B cell (primary cell): Measurements from ENCODE around the gene FRMD4A. TPM values are rescaled to one million over a fixed set of nuclear protein-coding genes. Genes with fewer than 3 reads are reported as not detected.

Experiments used
- ATAC-seq: fragments of 200-7000 bp; cut with Tn5 transposase; one replicate; pipeline ENCODE4 v1.10.0; 2021; ENCODE audit warnings: low read depth, mild to moderate bottlenecking, moderate number of reproducible peaks, moderate library complexity
- CTCF ChIA-PET: fragments of 350-600 bp; sonication (Branson Sonifier 250); formaldehyde crosslinking; loops from one replicate; lab custom pipeline; 2021; ENCODE audit warnings: antibody characterized with exemption, inconsistent platforms; lab: Charles Lee
- POLR2A ChIA-PET: fragments of 350-600 bp; sonication (Branson Sonifier 250); formaldehyde crosslinking; loops from one replicate; lab custom pipeline; 2021; ENCODE audit warnings: antibody characterized with exemption; lab: Charles Lee
- DNase-seq: peaks from one replicate; pipeline ENCODE4 v3.0.0; 2013
- H2AFZ ChIP-seq: 2 replicates; pipeline ENCODE4 v1.6.1; 2012; ENCODE audit warnings: mild to moderate bottlenecking, low read depth, low read length; ENCODE audit not compliant: insufficient read depth, poor library complexity, severe bottlenecking
- H3K27ac ChIP-seq, 2 donors: 1 replicate in 1 of 2; 2 replicates in 1 of 2; pipeline ENCODE4 v1.5.1; 2012 to 2013; ENCODE audit warnings: low read length in 2 of 2, mild to moderate bottlenecking in 2 of 2, moderate library complexity in 1 of 2
- H3K27me3 ChIP-seq, 4 experiments: fragments of 200-600 bp in 1 of 4; sonication (generic) in 1 of 4; replicated peaks in 1 of 4; 1 replicate in 2 of 4; 2 replicates in 2 of 4; pipeline versions ENCODE4 v1.6.1 to v1.7.0; 2013 to 2016; ENCODE audit warnings: low read length in 3 of 4, mild to moderate bottlenecking in 2 of 4, mixed read lengths in 1 of 4, moderate library complexity in 1 of 4; ENCODE audit not compliant: insufficient read depth in 4 of 4, control insufficient read depth in 3 of 4; ENCODE audit errors: control extremely low read depth in 1 of 4
- H3K36me3 ChIP-seq, 2 experiments: replicated peaks in 1 of 2; 1 replicate in 1 of 2; 2 replicates in 1 of 2; pipeline versions ENCODE4 v1.6.1 to v1.7.1; 2013; ENCODE audit warnings: low read length in 1 of 2; ENCODE audit not compliant: insufficient read depth in 2 of 2, control insufficient read depth in 1 of 2; ENCODE audit errors: control extremely low read depth in 1 of 2, extremely low read depth in 1 of 2
- H3K4me1 ChIP-seq, 2 donors: fragments of 200-600 bp in 1 of 2; sonication (generic) in 1 of 2; 1 replicate in 1 of 2; 2 replicates in 1 of 2; pipeline versions ENCODE4 v1.5.1 to v1.6.1; 2013 to 2017; ENCODE audit warnings: low read length in 2 of 2; ENCODE audit not compliant: control insufficient read depth in 2 of 2, insufficient read depth in 2 of 2
- H3K4me2 ChIP-seq: replicated peaks from 2 replicates; pipeline ENCODE3; 2012; ENCODE audit warnings: mild to moderate bottlenecking, low read depth, low read length; ENCODE audit not compliant: poor library complexity, severe bottlenecking
- H3K4me3 ChIP-seq, 5 experiments: fragments of 200-600 bp in 1 of 5; sonication (generic) in 1 of 5; 1 replicate in 3 of 5; 2 replicates in 2 of 5; pipeline versions ENCODE4 v1.5.1 to v1.7.0; 2011 to 2016; ENCODE audit warnings: low read length in 4 of 5, mild to moderate bottlenecking in 4 of 5, low read depth in 2 of 5, control low read depth in 1 of 5, moderate library complexity in 1 of 5; ENCODE audit not compliant: insufficient read depth in 1 of 5; ENCODE audit errors: control extremely low read depth in 1 of 5, extremely low read depth in 1 of 5
- H3K79me2 ChIP-seq: fragments of 200-600 bp; sonication (generic); one replicate; pipeline ENCODE4 v1.6.0; 2016; ENCODE audit warnings: low read length; ENCODE audit not compliant: control insufficient read depth, insufficient read depth
- H3K9ac ChIP-seq: fragments of 200-600 bp; sonication (generic); 2 replicates; pipeline ENCODE4 v1.6.1; 2017; ENCODE audit warnings: mild to moderate bottlenecking, low read length, moderate library complexity
- H3K9me3 ChIP-seq, 3 donors: one replicate each; pipeline versions ENCODE4 v1.6.1 to v1.7.1; 2013; ENCODE audit warnings: low read length in 2 of 3; ENCODE audit not compliant: control insufficient read depth in 2 of 3, insufficient read depth in 1 of 3; ENCODE audit errors: control extremely low read depth in 1 of 3
- H4K20me1 ChIP-seq: 2 replicates; pipeline ENCODE4 v1.6.0; 2012; ENCODE audit warnings: mild to moderate bottlenecking, low read length; ENCODE audit not compliant: insufficient read depth, control insufficient read depth, poor library complexity, severe bottlenecking
- H3K27ac Mint-ChIP-seq: one replicate; pipeline ENCODE4 v1.8.0; 2021; ENCODE audit warnings: mixed read lengths
- H3K27me3 Mint-ChIP-seq: one replicate; pipeline ENCODE4 v1.8.0; 2021; ENCODE audit warnings: mixed read lengths
- H3K4me1 Mint-ChIP-seq: one replicate; pipeline ENCODE4 v1.8.0; 2021; ENCODE audit warnings: mixed read lengths
- H3K4me3 Mint-ChIP-seq: one replicate; pipeline ENCODE4 v1.8.0; 2021; ENCODE audit warnings: mixed read lengths
- H3K9me3 Mint-ChIP-seq: one replicate; pipeline ENCODE4 v1.8.0; 2022; ENCODE audit warnings: mixed read lengths; ENCODE audit not compliant: insufficient read depth
- EZH2 ChIP-seq: IDR thresholded peaks from 2 replicates; pipeline ENCODE4 v1.6.1; 2012; ENCODE audit warnings: borderline replicate concordance, low read depth, mild to moderate bottlenecking, moderate library complexity, low read length; ENCODE audit not compliant: insufficient read depth, poor library complexity, severe bottlenecking
- WGBS: methylation state at CpG from one replicate; pipeline ENCODE4 v1.1.5; 2013; ENCODE audit warnings: missing lambda C conversion rate; ENCODE audit not compliant: insufficient coverage; 5-methylcytosine and 5-hydroxymethylcytosine counted together
- intact Hi-C: fragments of 100-400 bp; cut with micrococcal nuclease; formaldehyde crosslinking; loops from one replicate; pipeline ENCODE4 v1.10.0; 2022
- polyA plus RNA-seq: library from polyadenylated mRNA; depleted of rRNA; stranded (reverse); fragments of >200 nt; gene quantifications from 2 replicates; pipeline ENCODE4 v1.2.3, GENCODE V29; 2012
- total RNA-seq, 2 donors: library from RNA; stranded (reverse); fragments of 120-200 nt in 1 of 2; gene quantifications; 1 replicate in 1 of 2; 2 replicates in 1 of 2; pipeline versions ENCODE4 v1.2.3 to v1.2.4, GENCODE V29; 2013 to 2022
- TF ChIP-seq, protein P1 (sequence below): fragments of 200-600 bp; IDR thresholded peaks from one replicate; pipeline ENCODE4 v1.8.0; 2022; ENCODE audit warnings: antibody characterized with exemption, mild to moderate bottlenecking

Gene FRMD4A
- total and polyA plus RNA-seq, 2 donors (not counting 1 experiment from before 2014, with no cell fraction given): 0.76 to 3.4 TPM

DNA sequence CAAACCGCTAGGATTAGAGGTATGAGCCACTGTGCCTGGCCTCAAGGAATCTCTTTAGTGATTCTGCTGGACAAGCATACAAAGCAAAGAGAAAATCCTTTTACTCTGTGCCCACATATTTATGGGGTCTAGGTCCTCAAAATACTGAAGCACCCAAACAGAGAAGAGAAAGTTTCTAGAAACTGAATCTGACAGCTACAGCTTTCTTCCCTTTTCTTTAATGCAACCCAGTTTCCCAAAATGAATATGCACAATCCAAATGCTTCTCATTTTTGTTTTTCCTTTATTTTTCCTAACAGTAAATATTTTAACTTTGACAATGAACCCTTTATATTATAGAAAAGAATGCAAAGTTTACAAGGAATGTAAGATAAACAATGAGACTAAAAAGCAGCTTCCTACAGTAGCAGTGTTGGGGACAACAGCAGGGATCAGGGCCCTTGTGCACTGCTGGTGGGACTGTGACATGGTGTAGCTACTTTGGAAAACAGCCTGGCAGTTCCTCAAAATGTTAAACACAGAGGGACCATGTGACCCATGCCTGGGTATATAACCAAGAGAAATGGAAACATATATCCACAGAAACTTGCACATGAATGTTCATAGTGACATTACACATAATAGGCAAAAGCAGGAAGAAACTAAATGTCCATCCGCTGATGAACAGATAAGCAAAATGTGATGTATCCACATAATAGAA is 418.8 kb downstream of the FRMD4A start:
- no peak for ATAC-seq
- TF ChIP-seq, protein P1, sequence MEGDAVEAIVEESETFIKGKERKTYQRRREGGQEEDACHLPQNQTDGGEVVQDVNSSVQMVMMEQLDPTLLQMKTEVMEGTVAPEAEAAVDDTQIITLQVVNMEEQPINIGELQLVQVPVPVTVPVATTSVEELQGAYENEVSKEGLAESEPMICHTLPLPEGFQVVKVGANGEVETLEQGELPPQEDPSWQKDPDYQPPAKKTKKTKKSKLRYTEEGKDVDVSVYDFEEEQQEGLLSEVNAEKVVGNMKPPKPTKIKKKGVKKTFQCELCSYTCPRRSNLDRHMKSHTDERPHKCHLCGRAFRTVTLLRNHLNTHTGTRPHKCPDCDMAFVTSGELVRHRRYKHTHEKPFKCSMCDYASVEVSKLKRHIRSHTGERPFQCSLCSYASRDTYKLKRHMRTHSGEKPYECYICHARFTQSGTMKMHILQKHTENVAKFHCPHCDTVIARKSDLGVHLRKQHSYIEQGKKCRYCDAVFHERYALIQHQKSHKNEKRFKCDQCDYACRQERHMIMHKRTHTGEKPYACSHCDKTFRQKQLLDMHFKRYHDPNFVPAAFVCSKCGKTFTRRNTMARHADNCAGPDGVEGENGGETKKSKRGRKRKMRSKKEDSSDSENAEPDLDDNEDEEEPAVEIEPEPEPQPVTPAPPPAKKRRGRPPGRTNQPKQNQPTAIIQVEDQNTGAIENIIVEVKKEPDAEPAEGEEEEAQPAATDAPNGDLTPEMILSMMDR: no peak
- no peak for TF ChIP-seq EZH2
- Histone ChIP-seq H3K27ac (no peak overlapping the region), H3K27me3 (no peaks in the 10 kb centered on the region), H3K79me2 (no peaks in the 10 kb centered on the region), H3K9me3 (no peaks in the 10 kb centered on the region), H4K20me1 (no peaks in the 10 kb centered on the region), H3K4me3 (no peak overlapping the region), H2AFZ (no peak overlapping the region), H3K36me3 (no peaks in the 10 kb centered on the region), H3K4me1 (peaks cover 0 to 3% of the 10 kb centered on the region in 2 donors), H3K4me2 (no peak overlapping the region), H3K9ac (no peak overlapping the region)
- DNase-seq: no peak
- Mint-ChIP-seq H3K27me3 (peaks cover 7% of the 10 kb centered on the region), H3K4me1 (peaks cover 11% of the 10 kb centered on the region), H3K4me3 (no peak overlapping the region), H3K27ac (no peak overlapping the region), H3K9me3 (no peaks in the 10 kb centered on the region)
- CTCF ChIA-PET: no interaction called here
- POLR2A ChIA-PET: no interaction called here
- WGBS: 70% methylated on average over 1 of the region's 2 CpGs
- intact Hi-C loops: no loop called here

DNA sequence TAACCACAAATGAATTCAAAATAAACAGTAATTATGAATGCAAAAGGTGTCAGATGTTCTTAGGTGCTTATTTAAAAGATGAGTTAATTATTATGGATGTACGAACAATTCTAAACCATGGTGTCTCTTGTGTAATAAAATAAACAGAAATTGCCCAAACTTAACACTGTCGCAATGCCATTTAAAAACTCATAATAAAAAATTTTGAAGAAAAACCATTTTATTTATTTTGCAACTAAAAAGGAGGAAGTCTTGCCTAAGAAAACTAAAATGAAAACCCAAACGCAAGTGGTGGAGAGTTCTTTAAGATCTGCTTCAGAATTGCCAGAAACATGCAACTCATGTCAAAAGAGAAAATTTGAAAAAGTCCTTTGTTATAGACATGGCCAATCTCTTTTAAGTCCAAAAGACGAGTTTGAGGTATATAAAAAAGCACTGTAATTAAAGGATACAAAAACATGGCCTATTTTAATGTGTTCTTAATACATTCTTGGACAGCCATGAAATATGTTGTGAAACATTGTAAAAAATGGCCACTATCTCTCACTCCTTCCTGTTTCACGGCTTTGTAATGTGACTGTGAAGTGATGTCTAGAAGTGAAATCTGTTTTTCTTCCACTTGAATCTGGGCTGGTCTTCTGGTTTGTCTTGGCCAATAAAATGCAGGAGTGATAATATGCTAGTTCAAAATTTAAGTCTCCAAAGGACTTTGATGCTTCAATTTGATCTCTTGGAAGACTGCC is 421.0 kb downstream of the FRMD4A start:
- H3K4me3 ChIP-seq: no peak overlapping the region
- no peaks in the 10 kb centered on the region for H3K36me3 ChIP-seq
- no peak overlapping the region for H3K4me2 ChIP-seq
- H3K4me1 Mint-ChIP-seq: peaks cover 11% of the 10 kb centered on the region
- H3K4me3 Mint-ChIP-seq: no peak overlapping the region
- peaks cover 7% of the 10 kb centered on the region for H3K27me3 Mint-ChIP-seq
- no peaks in the 10 kb centered on the region for H4K20me1 ChIP-seq
- CTCF ChIA-PET: no interaction called here
- peaks cover 0 to 3% (median 0%) of the 10 kb centered on the region in 4 experiments for H3K27me3 ChIP-seq
- no peaks in the 10 kb centered on the region for H3K9me3 Mint-ChIP-seq
- intact Hi-C loops: no loop called here
- ATAC-seq (no peak), DNase-seq (no peak)
- no CpG with 5 or more reads among the region's 5 CpGs for WGBS
- no peak overlapping the region for H3K27ac ChIP-seq
- H3K4me1 ChIP-seq: peaks cover 0 to 3% of the 10 kb centered on the region in 2 donors
- H3K27ac Mint-ChIP-seq: no peak overlapping the region
- no peak overlapping the region for H2AFZ ChIP-seq
- H3K9me3 ChIP-seq: no peaks in the 10 kb centered on the region
- H3K79me2 ChIP-seq: no peaks in the 10 kb centered on the region
- H3K9ac ChIP-seq: no peak overlapping the region
- no peak for TF ChIP-seq EZH2
- TF ChIP-seq, protein P1: no peak
- POLR2A ChIA-PET: no interaction called here
